Measurements from ENCODE around the gene KIAA0232.

KIAA0232 gene

DNA sequence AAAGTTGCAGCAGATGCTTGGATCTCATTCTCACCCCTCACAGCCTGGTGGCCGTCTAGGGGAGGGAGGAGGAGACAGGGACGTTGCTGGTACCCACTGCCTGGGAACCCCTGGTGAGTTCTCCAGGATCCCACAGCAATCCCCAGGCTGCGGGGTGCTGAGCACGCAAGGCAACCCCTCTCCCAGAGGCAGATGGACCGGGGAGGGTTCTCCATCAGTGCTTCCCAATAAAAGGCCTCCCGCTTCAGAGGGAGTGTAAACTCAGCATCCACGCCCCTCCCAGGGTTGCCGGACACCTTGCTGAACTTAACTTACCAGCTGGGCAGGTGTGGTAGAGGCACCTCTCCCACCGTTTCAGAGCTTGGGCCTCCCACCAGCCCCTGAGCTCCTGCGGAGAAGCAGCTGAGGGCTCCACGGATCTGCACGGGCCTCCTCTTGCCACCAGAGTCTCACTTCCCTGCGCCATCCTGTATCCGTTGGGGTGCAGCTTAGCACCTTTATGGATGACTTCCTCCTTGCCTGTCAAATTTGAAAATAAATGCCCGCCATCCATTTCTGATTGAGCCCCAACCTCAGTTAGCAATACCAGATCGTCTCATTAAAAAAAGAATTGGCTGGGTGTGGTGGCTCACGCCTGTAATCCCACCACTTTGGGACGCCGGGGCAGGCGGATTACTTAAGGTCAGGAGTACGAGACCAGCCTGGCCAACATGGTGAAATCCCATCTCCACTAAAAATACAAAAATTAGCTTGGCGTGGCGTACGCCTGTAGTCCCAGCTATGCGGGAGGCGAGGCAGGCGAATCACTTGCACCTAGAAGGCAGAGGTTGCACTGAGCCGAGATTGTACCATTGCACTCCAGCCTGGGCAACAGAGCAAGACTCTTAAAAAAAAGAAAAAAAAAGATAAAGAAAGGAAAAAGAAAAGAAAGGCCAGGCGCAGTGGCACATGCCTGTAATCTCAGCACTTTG is 112.3 kb downstream of the KIAA0232 start:
- H3K27ac ChIP-seq = no peak overlapping the region
- H3K9ac ChIP-seq = no peak overlapping the region

GRCh38 chr4:6896035-6896434 is 113.5 kb downstream of the KIAA0232 start:
- H3K9ac ChIP-seq = no peak overlapping the region
- no peak for TF ChIP-seq CTCF (conservative IDR thresholded peaks at IDR 0.05; ENCODE audit: low read depth, low read length)
- no peaks in the 10 kb centered on the region for H3K27me3 ChIP-seq (ENCODE audit: insufficient read depth, low read depth)
- no peak overlapping the region for H2AFZ ChIP-seq (ENCODE audit: low read depth)
- no peaks in the 10 kb centered on the region for H3K36me3 ChIP-seq (ENCODE audit: insufficient read depth)
- no peaks in the 10 kb centered on the region for H3K4me1 ChIP-seq (ENCODE audit: low read depth, poor library complexity, severe bottlenecking)
- H3K27ac ChIP-seq = no peak overlapping the region
- no peak overlapping the region for H3K4me3 ChIP-seq (IDR thresholded peaks at IDR 0.05; ENCODE audit: insufficient read depth, low read depth, low read length)
- no peaks in the 10 kb centered on the region for H4K20me1 ChIP-seq (ENCODE audit: insufficient read depth)
- no peak overlapping the region for H3K4me2 ChIP-seq
- no peaks in the 10 kb centered on the region for H3K79me2 ChIP-seq (ENCODE audit: insufficient read depth, low read depth)

More for the DNA sequence above, 112.3 kb downstream of the KIAA0232 start:
- TF ChIP-seq CTCF (conservative IDR thresholded peaks at IDR 0.05; ENCODE audit: low read depth, low read length) = no peak
- Histone ChIP-seq H3K4me2 (no peak overlapping the region), H3K4me1 (ENCODE audit: low read depth, poor library complexity, severe bottlenecking) (no peaks in the 10 kb centered on the region), H3K4me3 (IDR thresholded peaks at IDR 0.05; ENCODE audit: insufficient read depth, low read depth, low read length) (no peak overlapping the region), H3K79me2 (ENCODE audit: insufficient read depth, low read depth) (no peaks in the 10 kb centered on the region), H3K36me3 (ENCODE audit: insufficient read depth) (no peaks in the 10 kb centered on the region), H3K27me3 (ENCODE audit: insufficient read depth, low read depth) (no peaks in the 10 kb centered on the region), H4K20me1 (ENCODE audit: insufficient read depth) (no peaks in the 10 kb centered on the region), H2AFZ (ENCODE audit: low read depth) (no peak overlapping the region)

DNA sequence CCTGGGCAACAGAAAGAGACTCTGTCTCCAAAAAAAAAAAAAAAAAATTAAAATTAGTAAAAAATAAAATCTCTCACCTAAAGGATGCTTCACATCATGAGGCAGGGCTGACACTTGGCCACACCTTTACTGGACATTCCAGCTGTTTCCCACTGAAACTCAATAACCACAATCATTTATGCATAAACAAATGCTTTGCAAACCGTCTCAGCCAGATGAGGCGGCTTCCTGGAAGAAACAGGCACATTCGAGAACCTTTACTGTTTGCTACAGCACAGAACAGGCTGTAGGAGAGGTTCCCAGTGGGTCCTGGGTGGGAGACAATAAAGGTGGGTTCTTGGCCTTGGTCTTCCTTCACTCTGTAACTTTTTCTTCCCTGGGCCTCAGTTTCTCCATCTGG is 116.2 kb downstream of the KIAA0232 start:
- TF ChIP-seq CTCF (conservative IDR thresholded peaks at IDR 0.05; ENCODE audit: low read depth, low read length) = no peak
- Histone ChIP-seq H4K20me1 (ENCODE audit: insufficient read depth) (no peaks in the 10 kb centered on the region), H3K4me1 (ENCODE audit: low read depth, poor library complexity, severe bottlenecking) (no peaks in the 10 kb centered on the region), H3K9ac (no peak overlapping the region), H3K27ac (no peak overlapping the region), H3K79me2 (ENCODE audit: insufficient read depth, low read depth) (no peaks in the 10 kb centered on the region), H2AFZ (ENCODE audit: low read depth) (no peak overlapping the region), H3K36me3 (ENCODE audit: insufficient read depth) (no peaks in the 10 kb centered on the region), H3K4me3 (IDR thresholded peaks at IDR 0.05; ENCODE audit: insufficient read depth, low read depth, low read length) (no peak overlapping the region), H3K4me2 (no peak overlapping the region), H3K27me3 (ENCODE audit: insufficient read depth, low read depth) (no peaks in the 10 kb centered on the region)

GRCh38 chr4:6900181-6900812 is 117.8 kb downstream of the KIAA0232 start:
- TF ChIP-seq CTCF (conservative IDR thresholded peaks at IDR 0.05; ENCODE audit: low read depth, low read length) = no peak
- Histone ChIP-seq H3K4me2 (no peak overlapping the region), H3K4me3 (IDR thresholded peaks at IDR 0.05; ENCODE audit: insufficient read depth, low read depth, low read length) (no peak overlapping the region), H3K36me3 (ENCODE audit: insufficient read depth) (no peaks in the 10 kb centered on the region), H3K27ac (no peak overlapping the region), H2AFZ (ENCODE audit: low read depth) (no peak overlapping the region), H3K27me3 (ENCODE audit: insufficient read depth, low read depth) (no peaks in the 10 kb centered on the region), H3K79me2 (ENCODE audit: insufficient read depth, low read depth) (no peaks in the 10 kb centered on the region), H4K20me1 (ENCODE audit: insufficient read depth) (no peaks in the 10 kb centered on the region), H3K4me1 (ENCODE audit: low read depth, poor library complexity, severe bottlenecking) (no peaks in the 10 kb centered on the region), H3K9ac (no peak overlapping the region)

Measured in KMS-11 (cell line).